Thymus (tissue), 14 donors: Measurements from ENCODE around the gene CACNA2D1. TPM values are rescaled to one million over a fixed set of nuclear protein-coding genes. Genes with fewer than 3 reads are reported as not detected.
A peak's percentile ranks its signal among the peaks of the same experiment; 100 is the strongest.

Experiments used
- DNase-seq, 9 donors: peaks; one replicate each; pipeline ENCODE4 v3.0.0-alpha.2; 2013; ENCODE audit warnings: low spot score in 9 of 9, low read depth in 6 of 9, missing footprints in 1 of 9
- H3K27ac ChIP-seq, 2 donors: one replicate each; pipeline ENCODE4 v1.5.1; 2013; ENCODE audit warnings: control low read depth in 1 of 2, low read depth in 1 of 2, low read length in 1 of 2, mild to moderate bottlenecking in 1 of 2, moderate library complexity in 1 of 2
- H3K27me3 ChIP-seq, 2 donors: one replicate each; pipeline ENCODE4 v1.5.1; 2013; ENCODE audit warnings: low read length in 1 of 2; ENCODE audit not compliant: control insufficient read depth in 2 of 2, insufficient read depth in 1 of 2
- H3K36me3 ChIP-seq, 2 donors: one replicate each; pipeline ENCODE4 v1.5.1; 2013; ENCODE audit warnings: low read length in 1 of 2, mild to moderate bottlenecking in 1 of 2, moderate library complexity in 1 of 2; ENCODE audit not compliant: control insufficient read depth in 2 of 2, insufficient read depth in 2 of 2
- H3K4me1 ChIP-seq, 2 donors: one replicate each; pipeline ENCODE4 v1.5.1; 2013; ENCODE audit warnings: low read length in 2 of 2; ENCODE audit not compliant: control insufficient read depth in 2 of 2, insufficient read depth in 2 of 2
- H3K4me3 ChIP-seq, 2 donors: one replicate each; pipeline ENCODE4 v1.5.1; 2013; ENCODE audit warnings: low read length in 2 of 2, control low read depth in 1 of 2, mild to moderate bottlenecking in 1 of 2
- H3K9me3 ChIP-seq, 2 donors: one replicate each; pipeline ENCODE4 v1.5.1; 2013; ENCODE audit warnings: low read length in 1 of 2, mild to moderate bottlenecking in 1 of 2; ENCODE audit not compliant: control insufficient read depth in 2 of 2, insufficient read depth in 1 of 2
- WGBS: extraction: QIAGEN DNeasy Blood & Tissue Kit; methylation state at CpG from one replicate; pipeline ENCODE4 v1.1.7; 2013; 5-methylcytosine and 5-hydroxymethylcytosine counted together
- long read RNA-seq, 10 donors: transcript quantifications; one replicate each; lab custom pipeline, GENCODE V29; 2026
- polyA plus RNA-seq: library from polyadenylated mRNA; stranded (reverse); fragments of 200-250 nt; gene quantifications from one replicate; pipeline ENCODE4 v1.2.3, GENCODE V29; 2013
- total RNA-seq: library from RNA; stranded (reverse); fragments of 120-200 nt; gene quantifications from one replicate; pipeline ENCODE4 v1.2.4, GENCODE V29; 2013
- donor health status: healthy.

CACNA2D1 gene
- total RNA-seq (8.4 TPM), polyA plus RNA-seq (5.7 TPM)
- long read RNA-seq, donor 1: 0 reads
- long read RNA-seq, donor 2: 0 reads
- long read RNA-seq, donor 3: 0 reads
- long read RNA-seq, donor 4: 0 reads
- long read RNA-seq, donor 5: 0 reads
- long read RNA-seq, donor 6: 0 reads
- long read RNA-seq, donor 7: 0 reads
- long read RNA-seq, donor 8: 0 reads
- long read RNA-seq, donor 9: 0 reads
- long read RNA-seq, donor 10: 0 reads

DNA sequence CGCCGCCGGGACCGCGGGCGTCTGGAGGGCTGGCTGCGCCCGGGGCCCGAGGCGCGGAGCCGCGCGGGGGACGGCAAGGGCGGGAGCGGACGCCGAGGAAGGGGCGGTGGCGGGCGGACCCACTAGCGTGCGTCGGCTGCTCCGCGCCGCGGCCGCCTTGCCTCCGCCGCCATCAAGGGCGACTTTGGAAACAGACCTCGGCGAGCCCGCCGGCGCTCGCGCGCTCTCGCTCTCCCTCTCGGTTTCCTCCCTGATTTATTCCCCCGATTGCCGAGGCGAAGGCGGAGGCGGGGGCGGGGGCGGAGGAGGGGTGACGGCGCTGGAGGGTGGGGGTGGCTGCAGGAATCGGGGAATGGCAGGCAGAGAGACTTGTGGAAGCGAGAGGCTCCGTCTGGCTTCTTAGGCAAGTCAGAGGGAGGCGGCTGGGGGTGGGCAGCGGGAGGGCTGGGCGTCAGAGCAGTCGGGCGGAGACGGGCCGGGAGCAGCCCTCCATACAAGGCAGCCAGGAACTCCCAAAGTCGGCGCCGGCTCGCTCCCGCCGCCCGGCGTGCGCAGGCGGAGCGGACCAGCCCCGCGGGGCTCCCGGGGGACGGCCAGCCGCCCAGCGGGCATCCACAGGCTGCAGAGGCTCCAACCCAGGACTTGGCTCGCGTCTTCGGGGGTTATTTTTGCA, at the start of gene CACNA2D1:
TSS of gene CACNA2D1 (minus strand) at position 231 of the 673 bp plus-strand sequence.
- Histone ChIP-seq H3K36me3 (no peaks in the 10 kb centered on the region), H3K27ac (peak within 1 kb of the TSS in 1 of 2 donors; percentile 46), H3K4me3 (peak within 1 kb of the TSS; percentile 31 to 45), H3K9me3 (peaks cover 0 to 3% of the 10 kb centered on the region in 2 donors), H3K4me1 (no peaks in the 10 kb centered on the region), H3K27me3 (peaks cover 30 to 51% of the 10 kb centered on the region in 2 donors)
- WGBS: under 1% methylated on average over 82 of the region's 82 CpGs
- peak in 3 of 9 donors; percentile 4 to 16 (median 5) for DNase-seq

DNA sequence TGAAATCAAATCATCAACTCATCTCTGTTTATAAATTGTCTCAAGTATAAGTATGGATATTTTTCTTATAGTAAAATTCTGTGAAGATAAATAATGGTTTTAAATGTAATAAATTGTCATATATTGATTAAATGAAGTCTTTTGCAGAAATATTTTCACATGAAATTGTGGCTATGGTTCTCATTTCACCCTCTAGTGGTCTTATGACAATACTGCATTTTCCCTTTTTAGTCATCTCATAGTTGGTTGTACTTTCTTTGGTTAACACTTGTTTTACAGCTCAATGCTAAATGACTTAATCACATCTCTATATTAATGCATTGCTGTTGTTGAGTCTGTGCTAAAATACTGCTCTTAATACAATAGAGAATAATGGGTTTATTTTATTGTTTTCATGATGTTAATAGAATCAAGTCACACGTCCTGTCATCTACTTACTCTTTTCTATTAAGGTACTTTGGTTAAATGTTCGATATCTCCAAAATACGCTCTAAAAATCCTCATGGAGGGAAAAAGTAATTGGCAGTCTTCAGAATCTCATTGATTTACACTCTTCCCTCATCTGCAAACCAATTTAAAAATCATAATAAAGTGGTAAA, 38.0 kb upstream of the CACNA2D1 start:
- H3K36me3 ChIP-seq: no peaks in the 10 kb centered on the region
- no peak overlapping the region for H3K27ac ChIP-seq
- H3K9me3 ChIP-seq: no peaks in the 10 kb centered on the region
- no peaks in the 10 kb centered on the region for H3K4me1 ChIP-seq
- no peaks in the 10 kb centered on the region for H3K27me3 ChIP-seq
- peak in 2 of 9 donors; percentile 0 to 5 for DNase-seq
- 93% methylated on average over 3 of the region's 3 CpGs for WGBS
- no peak overlapping the region for H3K4me3 ChIP-seq

DNA sequence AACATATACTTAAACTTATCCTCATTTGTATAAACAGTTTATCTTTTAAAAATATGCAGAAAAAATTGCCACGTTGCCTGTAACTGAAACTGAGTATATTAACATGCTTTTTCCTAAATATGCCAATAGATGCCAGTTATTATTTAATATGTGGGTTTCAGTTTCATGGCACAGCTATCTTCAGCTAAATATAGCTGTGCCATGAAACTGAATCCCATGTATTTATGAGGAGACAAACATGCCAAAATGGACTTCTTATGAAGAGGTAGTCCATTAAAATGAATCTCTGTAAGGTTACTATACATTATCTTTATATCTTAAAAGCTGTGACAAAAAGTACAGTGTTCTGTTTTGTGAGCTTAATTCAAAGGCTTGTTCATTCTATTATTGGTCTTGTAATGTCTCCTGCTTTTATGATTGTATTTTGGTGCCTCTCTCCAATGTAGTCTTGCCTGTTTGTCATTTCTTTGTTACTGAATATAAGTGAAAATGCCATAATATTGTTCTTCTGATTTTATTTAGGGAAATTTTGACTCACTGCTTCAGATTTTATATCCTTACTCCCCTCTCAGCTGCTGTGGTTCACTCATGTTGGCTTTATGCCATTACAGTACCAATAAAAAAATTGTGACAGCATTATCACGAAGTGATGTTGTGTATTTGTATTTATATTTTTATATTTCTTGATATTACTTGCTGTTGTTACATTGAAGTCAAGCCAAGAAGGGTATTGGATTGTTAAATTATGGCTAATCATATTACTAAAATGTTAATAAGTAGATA, 34.3 kb upstream of the CACNA2D1 start:
- Histone ChIP-seq H3K4me1 (no peaks in the 10 kb centered on the region), H3K27me3 (no peaks in the 10 kb centered on the region), H3K36me3 (no peaks in the 10 kb centered on the region), H3K9me3 (no peaks in the 10 kb centered on the region), H3K4me3 (no peak overlapping the region), H3K27ac (no peak overlapping the region)
- WGBS: 76% methylated on average over 2 of the region's 2 CpGs
- no peak for DNase-seq

DNA sequence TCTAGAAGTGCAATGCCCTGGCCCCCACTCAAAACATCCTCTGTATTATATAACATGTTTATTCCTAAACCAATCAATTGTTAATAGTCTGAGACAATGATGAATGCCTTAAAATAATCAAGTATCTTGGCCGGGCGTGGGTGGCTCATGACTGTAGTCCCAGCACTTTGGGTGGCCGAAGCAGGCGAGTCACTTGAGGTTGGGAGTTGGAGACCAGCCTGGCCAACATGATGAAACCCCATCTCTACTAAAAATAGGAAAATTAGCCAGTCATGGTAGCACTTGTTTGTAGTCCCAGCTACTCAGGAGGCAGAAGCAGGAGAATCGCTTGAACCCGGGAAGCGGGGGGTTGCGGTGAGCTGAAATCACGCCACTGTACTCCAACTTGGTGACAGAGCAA, 29.4 kb upstream of the CACNA2D1 start:
- WGBS: 97% methylated on average over 9 of the region's 9 CpGs

DNA sequence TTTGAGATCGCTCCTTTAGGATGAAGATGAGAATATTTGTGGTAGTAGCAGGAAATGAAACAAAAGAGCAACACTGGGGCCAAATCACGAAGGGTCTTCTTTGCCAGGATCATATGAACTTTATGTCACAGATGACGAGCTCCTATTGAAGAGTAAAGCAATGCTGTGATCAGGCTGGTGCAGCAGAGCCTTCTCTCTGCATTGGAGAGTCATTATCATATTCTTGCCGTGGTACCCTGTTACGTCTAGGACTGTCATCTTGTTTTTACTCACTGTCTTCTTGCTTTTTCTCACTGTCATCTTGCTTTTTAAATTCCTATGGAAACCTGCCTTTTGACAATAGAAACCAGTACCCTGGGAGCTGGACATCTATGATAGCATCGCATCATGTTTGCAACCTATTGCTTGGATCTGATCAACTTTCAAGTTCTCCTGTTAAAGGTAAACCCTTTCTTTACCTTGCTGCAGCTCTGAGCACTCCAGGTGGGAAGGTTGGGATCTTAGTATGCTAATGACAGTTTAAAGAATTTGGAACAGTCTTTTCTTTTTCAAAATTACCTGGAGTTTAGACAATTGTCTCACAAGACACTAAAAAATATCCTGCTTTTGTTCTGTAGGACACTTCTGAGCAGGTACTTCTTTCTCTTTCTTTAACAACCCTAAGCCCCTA, 27.9 kb upstream of the CACNA2D1 start:
- WGBS: 85% methylated on average over 6 of the region's 6 CpGs
- no peaks in the 10 kb centered on the region for H3K4me1 ChIP-seq
- no peak for DNase-seq
- no peaks in the 10 kb centered on the region for H3K27me3 ChIP-seq
- no peak overlapping the region for H3K4me3 ChIP-seq
- no peaks in the 10 kb centered on the region for H3K9me3 ChIP-seq
- H3K36me3 ChIP-seq: no peaks in the 10 kb centered on the region
- H3K27ac ChIP-seq: no peak overlapping the region

More for the DNA sequence above, 29.4 kb upstream of the CACNA2D1 start:
- no peaks in the 10 kb centered on the region for H3K9me3 ChIP-seq
- no peaks in the 10 kb centered on the region for H3K27me3 ChIP-seq
- no peak for DNase-seq
- H3K4me1 ChIP-seq: no peaks in the 10 kb centered on the region
- H3K36me3 ChIP-seq: no peaks in the 10 kb centered on the region
- H3K4me3 ChIP-seq: no peak overlapping the region
- no peak overlapping the region for H3K27ac ChIP-seq

DNA sequence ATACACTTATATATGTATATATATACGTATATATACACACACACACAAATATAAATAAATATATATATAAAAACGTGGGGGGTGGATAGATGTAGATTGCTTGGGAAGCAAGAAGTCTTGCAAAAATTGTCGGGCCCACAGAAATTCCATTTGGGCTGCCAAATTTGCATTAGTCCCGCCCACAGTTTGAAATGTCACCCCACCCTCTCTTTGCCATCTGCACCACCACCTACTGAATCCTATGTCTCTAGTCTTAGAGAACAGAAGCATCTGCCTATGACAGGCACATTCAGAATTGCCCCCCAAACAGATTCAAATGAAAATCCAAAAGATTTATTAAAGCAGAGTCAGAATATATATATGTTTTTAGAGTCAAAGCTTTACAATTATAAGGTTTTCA, 25.6 kb upstream of the CACNA2D1 start:
- Histone ChIP-seq H3K27ac (no peak overlapping the region), H3K36me3 (no peaks in the 10 kb centered on the region), H3K4me3 (no peak overlapping the region), H3K27me3 (no peaks in the 10 kb centered on the region), H3K9me3 (no peaks in the 10 kb centered on the region), H3K4me1 (no peaks in the 10 kb centered on the region)
- DNase-seq: no peak
- whole genome bisulfite sequencing: 82% methylated on average over 4 of the region's 4 CpGs

DNA sequence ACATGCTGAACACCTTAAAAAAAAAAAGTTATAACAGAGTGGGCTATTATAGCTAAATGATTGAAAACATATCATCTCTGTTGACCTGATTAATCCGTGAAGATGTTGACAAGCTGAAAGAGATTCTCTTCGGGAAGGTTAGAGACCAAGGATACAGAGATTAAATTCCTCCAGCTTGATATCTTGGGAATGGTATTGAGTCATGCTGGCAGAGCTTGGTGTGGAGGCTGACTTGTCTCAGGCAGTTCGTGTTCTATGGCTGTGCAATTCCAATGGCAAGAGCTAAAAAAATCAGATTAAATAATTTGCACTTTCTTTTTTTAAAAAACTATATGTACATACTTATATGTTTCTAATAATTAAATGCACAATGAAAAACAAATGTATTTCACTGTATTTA, 24.9 kb upstream of the CACNA2D1 start:
- 89% methylated on average over 3 of the region's 3 CpGs for WGBS
- no peak for DNase-seq
- H3K36me3 ChIP-seq: no peaks in the 10 kb centered on the region
- no peaks in the 10 kb centered on the region for H3K9me3 ChIP-seq
- H3K4me1 ChIP-seq: no peaks in the 10 kb centered on the region
- no peak overlapping the region for H3K27ac ChIP-seq
- no peak overlapping the region for H3K4me3 ChIP-seq
- no peaks in the 10 kb centered on the region for H3K27me3 ChIP-seq

DNA sequence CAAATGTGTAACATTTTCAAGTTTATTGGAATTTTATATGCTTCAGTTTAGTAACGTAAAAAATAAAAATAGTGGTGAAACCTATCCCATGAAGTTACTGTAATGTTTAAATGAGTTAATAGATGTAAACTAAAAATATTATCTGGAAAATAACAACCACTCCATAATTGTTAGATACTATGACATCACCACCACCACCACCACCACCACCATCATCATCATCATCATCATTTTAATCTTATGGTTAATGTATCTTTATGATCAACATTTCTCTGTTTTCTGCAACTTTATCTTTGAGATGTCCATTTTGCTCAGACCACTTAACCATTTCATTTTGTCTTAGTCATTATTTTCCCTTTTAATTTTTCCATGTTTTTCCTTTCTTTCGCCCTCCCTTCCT, 23.4 kb upstream of the CACNA2D1 start:
- no peak for DNase-seq
- no peaks in the 10 kb centered on the region for H3K27me3 ChIP-seq
- H3K4me3 ChIP-seq: no peak overlapping the region
- H3K9me3 ChIP-seq: no peaks in the 10 kb centered on the region
- H3K4me1 ChIP-seq: no peaks in the 10 kb centered on the region
- no peaks in the 10 kb centered on the region for H3K36me3 ChIP-seq
- 92% methylated on average over 2 of the region's 2 CpGs for WGBS
- no peak overlapping the region for H3K27ac ChIP-seq
